Measurements from ENCODE around the gene TRAF4.
A peak's percentile ranks its signal among the peaks of the same experiment; 100 is the strongest.

Gene TRAF4

DNA sequence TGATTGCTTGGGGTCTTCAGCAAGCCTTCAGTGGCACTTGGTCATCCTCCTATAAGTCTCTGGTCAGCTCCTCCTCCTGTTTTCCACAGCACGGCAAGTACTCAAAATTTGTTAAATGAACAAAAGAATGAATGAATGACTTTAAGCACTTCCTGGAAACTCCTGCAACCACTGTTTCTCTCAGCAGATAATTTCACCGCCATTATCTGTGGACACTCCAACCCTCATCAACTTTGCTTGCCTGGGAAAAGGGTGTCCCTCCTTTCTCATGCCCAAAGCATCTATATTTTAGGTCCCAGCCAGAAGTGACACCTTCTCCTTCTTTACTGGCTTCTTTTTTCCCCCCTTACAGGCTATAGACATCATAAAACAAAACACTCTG is 36.5 kb upstream of the TRAF4 start:
- Mint-ChIP-seq H3K27ac (peak overlapping the region; percentile 54), H3K36me3 (peaks cover 11% of the 10 kb centered on the region), H3K9me3 (no peaks in the 10 kb centered on the region), H3K27me3 (no peaks in the 10 kb centered on the region), H3K4me3 (no peak overlapping the region), H3K4me1 (peaks cover 7% of the 10 kb centered on the region)
- ATAC-seq (ENCODE audit: low read depth), result no peak
- no peak for DNase-seq (ENCODE audit: low spot score in 2 of 2)

GRCh38 chr17:28710861-28711722 is 32.7 kb upstream of the TRAF4 start:
- H3K9me3 Mint-ChIP-seq, result no peaks in the 10 kb centered on the region
- H3K4me1 Mint-ChIP-seq, result peaks cover 10% of the 10 kb centered on the region
- peaks cover 2% of the 10 kb centered on the region for H3K27me3 Mint-ChIP-seq
- H3K36me3 Mint-ChIP-seq, result no peaks in the 10 kb centered on the region
- H3K4me3 Mint-ChIP-seq, result peak overlapping the region; percentile 94
- H3K27ac Mint-ChIP-seq, result peak overlapping the region; percentile 95
- DNase-seq (ENCODE audit: low spot score in 2 of 2), result peak; percentile 84 to 91
- peak; percentile 85 for ATAC-seq (ENCODE audit: low read depth)

- Mint-ChIP-seq H3K27ac (peak within 1 kb of the TSS; percentile 95), H3K4me1 (peaks cover 10% of the 10 kb centered on the region), H3K36me3 (no peaks in the 10 kb centered on the region), H3K27me3 (peaks cover 2% of the 10 kb centered on the region), H3K4me3 (peak within 1 kb of the TSS; percentile 94), H3K9me3 (no peaks in the 10 kb centered on the region)
- peak; percentile 46 for ATAC-seq (ENCODE audit: low read depth)
- DNase-seq (ENCODE audit: low spot score in 2 of 2), result peak in 1 of 2 donors; percentile 30
These were observed 32.1 kb upstream of the TRAF4 start, which contains the start of gene PROCA1 for GRCh38 chr17:28711723-28712031. Gene PROCA1 (minus strand): TSS chr17:28711888. CDS start chr17:28711660, 228 bp downstream.

DNA sequence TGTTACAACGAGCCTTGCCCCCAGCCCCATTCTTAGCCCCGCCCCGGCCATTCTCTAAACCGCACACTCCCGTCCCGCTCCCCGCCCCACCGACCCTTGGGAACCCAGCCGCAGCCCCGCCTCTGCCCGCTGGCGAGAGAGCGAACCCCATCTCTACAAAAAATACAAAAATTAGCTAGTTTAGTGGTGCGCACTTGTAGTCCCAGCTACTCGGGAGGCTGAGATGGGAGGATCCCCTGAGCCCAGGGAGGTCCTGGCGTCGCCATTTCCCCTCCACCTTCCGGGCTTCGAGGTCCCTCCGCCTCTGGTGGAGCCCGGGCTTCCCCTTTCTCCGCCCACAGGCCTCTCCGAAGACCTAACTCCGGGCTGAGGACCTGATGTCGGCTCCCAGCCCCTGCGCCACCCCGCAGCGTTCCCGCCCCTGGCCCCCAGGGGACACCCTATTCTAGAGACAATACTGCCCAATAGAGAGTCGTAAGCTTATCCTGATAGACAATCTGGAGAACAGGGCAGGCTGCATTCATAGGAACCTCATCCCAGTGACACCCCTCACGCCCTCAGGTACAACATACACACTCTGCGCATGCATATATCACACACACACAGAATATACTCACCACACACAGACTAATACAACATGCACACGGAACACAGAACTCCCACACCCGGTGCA is 31.6 kb upstream of the TRAF4 start:
- H3K27me3 Mint-ChIP-seq, result peaks cover 2% of the 10 kb centered on the region
- peaks cover 10% of the 10 kb centered on the region for H3K4me1 Mint-ChIP-seq
- H3K9me3 Mint-ChIP-seq, result no peaks in the 10 kb centered on the region
- no peaks in the 10 kb centered on the region for H3K36me3 Mint-ChIP-seq
- peak overlapping the region; percentile 95 for H3K27ac Mint-ChIP-seq
- peak overlapping the region; percentile 94 for H3K4me3 Mint-ChIP-seq
- peak; percentile 57 to 59 for DNase-seq (ENCODE audit: low spot score in 2 of 2)
- peak; percentile 49 for ATAC-seq (ENCODE audit: low read depth)

- H3K36me3 Mint-ChIP-seq, result no peaks in the 10 kb centered on the region
- peak overlapping the region; percentile 95 for H3K27ac Mint-ChIP-seq
- peaks cover 2% of the 10 kb centered on the region for H3K27me3 Mint-ChIP-seq
- ATAC-seq (ENCODE audit: low read depth), result no peak
- H3K9me3 Mint-ChIP-seq, result no peaks in the 10 kb centered on the region
- no peak for DNase-seq (ENCODE audit: low spot score in 2 of 2)
- H3K4me3 Mint-ChIP-seq, result peak overlapping the region; percentile 94
- peaks cover 12% of the 10 kb centered on the region for H3K4me1 Mint-ChIP-seq
These were observed 31.0 kb upstream of the TRAF4 start for GRCh38 chr17:28712705-28713415.

GRCh38 chr17:28714281-28714680 is 29.5 kb upstream of the TRAF4 start:
- Mint-ChIP-seq H3K4me1 (peaks cover 22% of the 10 kb centered on the region), H3K9me3 (no peaks in the 10 kb centered on the region), H3K36me3 (no peaks in the 10 kb centered on the region), H3K27ac (no peak overlapping the region), H3K4me3 (no peak overlapping the region), H3K27me3 (peaks cover 2% of the 10 kb centered on the region)
- ATAC-seq (ENCODE audit: low read depth) (no peak), DNase-seq (ENCODE audit: low spot score in 2 of 2) (no peak)

- ATAC-seq (ENCODE audit: low read depth) (no peak), DNase-seq (ENCODE audit: low spot score in 2 of 2) (no peak)
- no peaks in the 10 kb centered on the region for H3K9me3 Mint-ChIP-seq
- H3K36me3 Mint-ChIP-seq, result peaks cover 3% of the 10 kb centered on the region
- no peak overlapping the region for H3K4me3 Mint-ChIP-seq
- H3K4me1 Mint-ChIP-seq, result peaks cover 28% of the 10 kb centered on the region
- H3K27ac Mint-ChIP-seq, result no peak overlapping the region
- peaks cover 2% of the 10 kb centered on the region for H3K27me3 Mint-ChIP-seq
These were observed 28.6 kb upstream of the TRAF4 start for GRCh38 chr17:28715217-28715616.

GRCh38 chr17:28716740-28717577 is 26.9 kb upstream of the TRAF4 start:
- peaks cover 2% of the 10 kb centered on the region for H3K27me3 Mint-ChIP-seq
- DNase-seq (ENCODE audit: low spot score in 2 of 2) (no peak), ATAC-seq (ENCODE audit: low read depth) (no peak)
- peaks cover 11% of the 10 kb centered on the region for H3K36me3 Mint-ChIP-seq
- peak overlapping the region; percentile 68 for H3K4me3 Mint-ChIP-seq
- H3K4me1 Mint-ChIP-seq, result peaks cover 27% of the 10 kb centered on the region
- no peak overlapping the region for H3K27ac Mint-ChIP-seq
- H3K9me3 Mint-ChIP-seq, result no peaks in the 10 kb centered on the region

- DNase-seq (ENCODE audit: low spot score in 2 of 2), result peak; percentile 17 to 42
- H3K27ac Mint-ChIP-seq, result peak within 1 kb of the TSS; percentile 93
- peak; percentile 5 for ATAC-seq (ENCODE audit: low read depth)
- peaks cover 26% of the 10 kb centered on the region for H3K4me1 Mint-ChIP-seq
- peak within 1 kb of the TSS; percentile 83 for H3K4me3 Mint-ChIP-seq
- H3K36me3 Mint-ChIP-seq, result peaks cover 13% of the 10 kb centered on the region
- H3K27me3 Mint-ChIP-seq, result peaks cover 2% of the 10 kb centered on the region
- H3K9me3 Mint-ChIP-seq, result no peaks in the 10 kb centered on the region
These were observed 26.1 kb upstream of the TRAF4 start, which contains the start of gene RAB34 for GRCh38 chr17:28717578-28718332. Gene RAB34 (minus strand): TSS chr17:28717868. CDS start chr17:28717266, 602 bp downstream.

GRCh38 chr17:28718333-28719020 is 25.3 kb upstream of the TRAF4 start:
- Mint-ChIP-seq H3K27me3 (peaks cover 2% of the 10 kb centered on the region), H3K27ac (peak overlapping the region; percentile 93), H3K9me3 (no peaks in the 10 kb centered on the region), H3K4me3 (peak overlapping the region; percentile 83), H3K4me1 (peaks cover 30% of the 10 kb centered on the region), H3K36me3 (peaks cover 13% of the 10 kb centered on the region)
- ATAC-seq (ENCODE audit: low read depth), result no peak
- no peak for DNase-seq (ENCODE audit: low spot score in 2 of 2)

GRCh38 chr17:28719021-28719433 is 24.8 kb upstream of the TRAF4 start:
- Mint-ChIP-seq H3K4me1 (peaks cover 32% of the 10 kb centered on the region), H3K27me3 (peaks cover 2% of the 10 kb centered on the region), H3K4me3 (peak overlapping the region; percentile 99), H3K9me3 (no peaks in the 10 kb centered on the region), H3K27ac (peak overlapping the region; percentile 99), H3K36me3 (peaks cover 18% of the 10 kb centered on the region)
- no peak for DNase-seq (ENCODE audit: low spot score in 2 of 2)
- no peak for ATAC-seq (ENCODE audit: low read depth)

DNA sequence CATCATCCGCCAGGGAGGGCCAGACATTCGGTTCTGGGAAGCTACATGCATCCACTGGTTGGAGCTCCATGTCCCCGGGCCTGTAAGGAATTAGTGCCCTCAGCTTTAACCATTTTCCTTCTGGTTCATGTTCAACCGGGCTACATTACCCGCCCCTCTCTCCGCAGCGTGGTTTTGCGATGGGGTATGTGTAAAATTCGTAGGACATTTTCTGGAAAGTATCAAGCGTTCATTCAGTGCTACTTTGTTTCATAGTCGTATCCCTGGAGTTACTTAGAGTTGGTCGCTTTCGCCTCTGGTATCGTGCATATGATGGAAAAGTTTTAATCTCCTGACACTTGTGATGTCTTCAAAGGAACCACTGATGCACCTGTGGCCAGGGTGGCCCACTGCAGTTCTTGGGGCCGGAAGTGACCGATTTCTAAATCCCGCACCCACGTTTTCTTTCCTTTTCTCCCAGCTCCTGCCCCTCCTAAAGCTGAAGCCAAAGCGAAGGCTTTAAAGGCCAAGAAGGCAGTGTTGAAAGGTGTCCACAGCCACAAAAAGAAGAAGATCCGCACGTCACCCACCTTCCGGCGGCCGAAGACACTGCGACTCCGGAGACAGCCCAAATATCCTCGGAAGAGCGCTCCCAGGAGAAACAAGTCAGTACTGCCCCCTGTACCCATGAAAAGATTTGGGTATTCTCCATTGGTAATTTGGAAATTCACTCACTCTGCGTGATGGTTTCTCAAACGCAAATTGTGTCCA is 23.4 kb upstream of the TRAF4 start:
- H3K36me3 Mint-ChIP-seq, result peaks cover 27% of the 10 kb centered on the region
- H3K4me1 Mint-ChIP-seq, result peaks cover 45% of the 10 kb centered on the region
- H3K27ac Mint-ChIP-seq, result peak overlapping the region; percentile 99
- DNase-seq (ENCODE audit: low spot score in 2 of 2) (no peak), ATAC-seq (ENCODE audit: low read depth) (no peak)
- peaks cover 2% of the 10 kb centered on the region for H3K27me3 Mint-ChIP-seq
- H3K4me3 Mint-ChIP-seq, result peak overlapping the region; percentile 99
- H3K9me3 Mint-ChIP-seq, result no peaks in the 10 kb centered on the region
